ENCODE data around the gene IFT20. TPM values are rescaled to one million over a fixed set of nuclear protein-coding genes. Genes with fewer than 3 reads are reported as not detected.
"Not testable (repeated sequence)": the region's sequence is repeated elsewhere in the genome, so short reads cannot be mapped to it uniquely, and the experiment has no call there.

The IFT20 gene
- total and polyA plus RNA-seq, 3 experiments from 2014 or later = 26.0 to 44.5 (median 29.4) TPM

DNA sequence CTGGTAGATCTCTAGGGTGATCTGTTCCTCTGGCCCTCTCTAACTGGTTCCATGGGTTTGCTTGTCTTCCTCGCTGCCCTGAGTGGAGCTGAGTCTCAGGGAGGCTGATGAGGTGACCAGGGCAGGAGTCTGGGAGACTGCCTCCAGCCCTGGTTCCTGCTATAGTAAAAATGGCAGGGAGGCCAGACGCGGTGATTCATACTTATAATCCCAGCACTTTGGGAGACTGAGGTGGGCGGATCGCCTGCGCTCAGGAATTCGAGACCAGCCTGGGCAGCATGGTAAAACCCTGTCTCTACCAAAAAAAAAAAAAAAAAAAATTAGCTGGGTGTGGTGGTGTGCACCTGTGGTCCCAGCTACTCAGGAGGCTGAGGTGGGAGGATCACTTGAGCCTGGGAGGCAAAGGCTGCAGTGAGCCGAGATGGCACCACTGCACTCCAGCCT lies 3.5 kb upstream of the IFT20 start:
- peaks cover 30% of the 10 kb centered on the region for H3K4me1 ChIP-seq (ENCODE audit: insufficient read depth, low read length)
- Mint-ChIP-seq H3K4me1 (peaks cover 33 to 42% (median 34%) of the 10 kb centered on the region in 3 donors), H3K36me3 (peaks cover 0 to 57% (median 6%) of the 10 kb centered on the region in 3 donors), H3K27ac (peak overlapping the region in 4 of 8 donors; percentile 45 to 71 (median 48)), H3K4me3 (peak overlapping the region in 1 of 7 donors; percentile 95)
- H3K27me3 ChIP-seq (ENCODE audit: insufficient read depth, low read length, poor library complexity, severe bottlenecking); H3K4me3 ChIP-seq (ENCODE audit: low read length); CTCF ChIA-PET; H3K9me3 ChIP-seq (ENCODE audit: low read length); H3K27me3 Mint-ChIP-seq; DNase-seq; H3K27ac ChIP-seq (ENCODE audit: low read depth, low read length); H3K9me3 Mint-ChIP-seq: not testable (repeated sequence)
- POLR2A ChIA-PET = interaction anchor here (0.6 kb wide), 1 partner anchor 99 kb away, joined by 4 read pairs; no protein-coding TSS in a partner anchor
- peaks cover 15% of the 10 kb centered on the region for H3K36me3 ChIP-seq (ENCODE audit: insufficient read depth, low read length)

- CTCF ChIA-PET = interaction anchor here (1.2 kb wide), 1 partner anchor 19 kb away, joined by 4 read pairs; the partner anchor contains the start of gene POLDIP2
- H3K9me3 Mint-ChIP-seq = no peaks in the 10 kb centered on the region
- peaks cover 31% of the 10 kb centered on the region for H3K4me1 ChIP-seq (ENCODE audit: insufficient read depth, low read length)
- H3K27me3 Mint-ChIP-seq = no peaks in the 10 kb centered on the region
- H3K9me3 ChIP-seq (ENCODE audit: low read length) = no peaks in the 10 kb centered on the region
- DNase-seq = no peak
- no peak overlapping the region for H3K27ac ChIP-seq (ENCODE audit: low read depth, low read length)
- POLR2A ChIA-PET = interaction anchor here (1.0 kb wide), 2 partner anchors 18 to 19 kb away, joined by 3 to 4 read pairs; partner anchors contain the start of gene POLDIP2
- peaks cover 0 to 53% (median 6%) of the 10 kb centered on the region in 3 donors for H3K36me3 Mint-ChIP-seq
- peak overlapping the region in 4 of 8 donors; percentile 45 to 93 (median 49) for H3K27ac Mint-ChIP-seq
- peak overlapping the region in 1 of 7 donors; percentile 95 for H3K4me3 Mint-ChIP-seq
- peaks cover 34 to 47% (median 37%) of the 10 kb centered on the region in 3 donors for H3K4me1 Mint-ChIP-seq
- H3K27me3 ChIP-seq (ENCODE audit: insufficient read depth, low read length, poor library complexity, severe bottlenecking) = no peaks in the 10 kb centered on the region
- H3K36me3 ChIP-seq (ENCODE audit: insufficient read depth, low read length) = peaks cover 15% of the 10 kb centered on the region
- no peak overlapping the region for H3K4me3 ChIP-seq (ENCODE audit: low read length)
These were observed 2.9 kb upstream of the IFT20 start for GRCh38 chr17:28338056-28338768.

- Histone ChIP-seq H3K4me1 (ENCODE audit: insufficient read depth, low read length) (peaks cover 31% of the 10 kb centered on the region), H3K27ac (ENCODE audit: low read depth, low read length) (peak overlapping the region; percentile 98), H3K36me3 (ENCODE audit: insufficient read depth, low read length) (no peaks in the 10 kb centered on the region), H3K27me3 (ENCODE audit: insufficient read depth, low read length, poor library complexity, severe bottlenecking) (no peaks in the 10 kb centered on the region), H3K4me3 (ENCODE audit: low read length) (peak overlapping the region; percentile 86), H3K9me3 (ENCODE audit: low read length) (no peaks in the 10 kb centered on the region)
- no peaks in the 10 kb centered on the region for H3K9me3 Mint-ChIP-seq
- peaks cover 39 to 56% (median 50%) of the 10 kb centered on the region in 3 donors for H3K4me1 Mint-ChIP-seq
- ChIA-PET CTCF (interaction anchor here (0.9 to 3.7 kb wide), 11 partner anchors 9 to 617 kb away, joined by 3 to 30 read pairs (median 3); partner anchors contain the start of gene POLDIP2), POLR2A (interaction anchor here (0.6 to 2.5 kb wide), 12 partner anchors 16 to 616 kb away, joined by 3 to 62 read pairs (median 5); partner anchors contain the start of genes BLTP2, PHF12, POLDIP2 and RPL23A)
- peaks cover 0 to 45% (median 4%) of the 10 kb centered on the region in 3 donors for H3K36me3 Mint-ChIP-seq
- no peaks in the 10 kb centered on the region for H3K27me3 Mint-ChIP-seq
- peak overlapping the region; percentile 92 to 99 (median 94) for H3K27ac Mint-ChIP-seq
- peak overlapping the region; percentile 90 to 99 (median 96) for H3K4me3 Mint-ChIP-seq
- DNase-seq = no peak
These were observed 943 bp upstream of the IFT20 start for GRCh38 chr17:28335959-28336871.

DNA sequence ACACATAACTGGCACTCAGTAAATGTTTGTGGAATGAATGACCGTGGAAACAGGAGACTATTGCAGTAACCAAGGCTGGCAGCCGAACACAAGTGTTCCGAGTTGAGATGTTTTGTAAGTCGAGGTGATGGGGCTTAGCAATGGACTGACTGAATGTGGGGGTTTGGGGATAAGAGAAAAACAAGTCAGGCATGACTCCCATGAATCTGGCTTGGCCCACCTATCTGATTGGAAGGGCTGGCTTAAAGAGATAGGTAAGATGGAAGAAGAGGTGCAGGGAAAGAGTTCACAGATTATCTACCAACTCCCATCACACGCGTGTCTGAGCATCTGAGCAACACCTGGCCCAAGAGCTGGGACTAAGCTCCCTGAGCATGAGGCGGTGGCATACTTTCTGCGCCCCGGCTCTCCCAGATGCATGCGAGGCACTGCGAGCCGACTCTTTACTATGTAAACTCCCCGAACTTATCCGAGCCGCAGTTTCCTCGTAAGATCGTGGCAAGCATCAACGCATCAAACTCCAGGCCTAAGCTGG lies 539 bp downstream of the IFT20 start:
- peak overlapping the region; percentile 86 for H3K4me3 ChIP-seq (ENCODE audit: low read length)
- CTCF ChIA-PET = interaction anchor here (0.7 to 3.7 kb wide), 7 partner anchors 13 to 529 kb away, joined by 3 to 30 read pairs (median 3); partner anchors contain the start of gene POLDIP2
- POLR2A ChIA-PET = interaction anchor here (0.8 to 2.5 kb wide), 8 partner anchors 15 to 617 kb away, joined by 3 to 62 read pairs (median 6); partner anchors contain the start of genes PHF12, POLDIP2, SARM1 and TMEM97
- no peaks in the 10 kb centered on the region for H3K36me3 ChIP-seq (ENCODE audit: insufficient read depth, low read length)
- no peaks in the 10 kb centered on the region for H3K27me3 Mint-ChIP-seq
- H3K27ac Mint-ChIP-seq = peak overlapping the region; percentile 92 to 99 (median 96)
- H3K4me3 Mint-ChIP-seq = peak overlapping the region; percentile 90 to 99 (median 96)
- peak overlapping the region; percentile 98 for H3K27ac ChIP-seq (ENCODE audit: low read depth, low read length)
- no peaks in the 10 kb centered on the region for H3K9me3 ChIP-seq (ENCODE audit: low read length)
- H3K4me1 Mint-ChIP-seq = peaks cover 39 to 56% (median 50%) of the 10 kb centered on the region in 3 donors
- H3K9me3 Mint-ChIP-seq = no peaks in the 10 kb centered on the region
- H3K27me3 ChIP-seq (ENCODE audit: insufficient read depth, low read length, poor library complexity, severe bottlenecking) = no peaks in the 10 kb centered on the region
- peaks cover 0 to 41% (median 3%) of the 10 kb centered on the region in 3 donors for H3K36me3 Mint-ChIP-seq
- peaks cover 31% of the 10 kb centered on the region for H3K4me1 ChIP-seq (ENCODE audit: insufficient read depth, low read length)
- DNase-seq = no peak

GRCh38 chr17:28334171-28334570 lies 1.1 kb downstream of the IFT20 start:
- Mint-ChIP-seq H3K9me3 (no peaks in the 10 kb centered on the region), H3K4me3 (peak overlapping the region; percentile 90 to 99 (median 96)), H3K27ac (peak overlapping the region; percentile 92 to 99 (median 96)), H3K27me3 (no peaks in the 10 kb centered on the region), H3K36me3 (peaks cover 0 to 39% (median 3%) of the 10 kb centered on the region in 3 donors), H3K4me1 (peaks cover 39 to 56% (median 50%) of the 10 kb centered on the region in 3 donors)
- Histone ChIP-seq H3K27ac (ENCODE audit: low read depth, low read length) (peak overlapping the region; percentile 98), H3K36me3 (ENCODE audit: insufficient read depth, low read length) (peaks cover 2% of the 10 kb centered on the region), H3K27me3 (ENCODE audit: insufficient read depth, low read length, poor library complexity, severe bottlenecking) (no peaks in the 10 kb centered on the region), H3K4me3 (ENCODE audit: low read length) (peak overlapping the region; percentile 86), H3K9me3 (ENCODE audit: low read length) (no peaks in the 10 kb centered on the region), H3K4me1 (ENCODE audit: insufficient read depth, low read length) (peaks cover 31% of the 10 kb centered on the region)
- POLR2A ChIA-PET = interaction anchor here (2.0 to 2.5 kb wide), 3 partner anchors 23 to 618 kb away, joined by 7 to 62 read pairs (median 9); partner anchors contain the start of genes PHF12, POLDIP2 and SARM1
- DNase-seq = no peak
- CTCF ChIA-PET = interaction anchor here (0.7 to 3.7 kb wide), 4 partner anchors 23 to 529 kb away, joined by 3 to 30 read pairs (median 8); partner anchors contain the start of gene POLDIP2

DNA sequence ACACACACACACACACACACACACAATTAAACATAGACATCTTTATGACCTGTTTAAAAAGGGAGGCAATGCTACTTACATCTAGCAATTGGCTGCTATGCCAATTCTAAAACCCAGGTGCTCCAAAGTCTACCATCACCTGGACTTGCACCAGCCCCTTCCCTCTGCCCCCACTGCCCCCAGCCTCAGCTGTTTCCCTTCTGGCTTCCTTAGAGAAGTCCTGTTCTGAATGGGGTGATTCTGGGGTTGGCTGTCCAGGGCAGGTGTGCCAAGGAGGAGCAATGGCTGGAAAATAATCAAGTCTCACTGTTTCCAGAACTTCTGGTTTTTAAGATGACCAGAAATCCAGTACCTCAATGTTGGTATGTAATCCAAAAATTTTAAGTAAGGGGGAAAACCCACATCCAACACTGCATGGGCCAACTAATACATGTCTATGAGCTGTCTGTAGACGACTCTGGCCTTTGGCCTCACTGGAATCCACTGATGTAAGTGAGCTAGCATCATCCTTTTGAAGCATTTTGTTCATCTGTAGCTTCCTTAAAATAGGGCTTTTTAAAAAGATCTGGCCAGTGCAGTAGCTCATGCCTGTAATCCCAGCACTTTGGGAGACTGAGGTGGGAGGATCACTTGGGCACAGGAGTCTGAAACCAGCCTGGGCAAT lies 2.1 kb downstream of the IFT20 start:
- H3K27ac ChIP-seq (ENCODE audit: low read depth, low read length) = no peak overlapping the region
- Mint-ChIP-seq H3K9me3 (no peaks in the 10 kb centered on the region), H3K4me3 (peak overlapping the region in 3 of 7 donors; percentile 95 to 99 (median 96)), H3K36me3 (peaks cover 0 to 46% (median 3%) of the 10 kb centered on the region in 3 donors), H3K4me1 (peaks cover 36 to 55% (median 50%) of the 10 kb centered on the region in 3 donors), H3K27ac (peak overlapping the region in 6 of 8 donors; percentile 54 to 98 (median 94)), H3K27me3 (no peaks in the 10 kb centered on the region)
- no peaks in the 10 kb centered on the region for H3K9me3 ChIP-seq (ENCODE audit: low read length)
- ChIA-PET CTCF (interaction anchor here (1.1 to 3.7 kb wide), 2 partner anchors 14 to 24 kb away, joined by 4 to 30 read pairs; partner anchors contain the start of gene POLDIP2), POLR2A (no interaction called here)
- no peaks in the 10 kb centered on the region for H3K27me3 ChIP-seq (ENCODE audit: insufficient read depth, low read length, poor library complexity, severe bottlenecking)
- H3K36me3 ChIP-seq (ENCODE audit: insufficient read depth, low read length) = peaks cover 11% of the 10 kb centered on the region
- H3K4me1 ChIP-seq (ENCODE audit: insufficient read depth, low read length) = peaks cover 31% of the 10 kb centered on the region
- H3K4me3 ChIP-seq (ENCODE audit: low read length) = no peak overlapping the region
- no peak for DNase-seq
